OCI-LY1 (cell line): ENCODE results near the gene RPL22.

Experiments
- CTCF ChIP-seq: fragments of 200-600 bp; sonication (generic), shearing (Covaris generic); IDR thresholded peaks from 2 replicates; pipeline ENCODE4 v1.5.1; 2017; ENCODE audit warnings: mild to moderate bottlenecking, antibody characterized with exemption, low read length, moderate library complexity, mixed read lengths
- EZH2 ChIP-seq: fragments of 200-600 bp; sonication (generic), shearing (Covaris generic); IDR thresholded peaks from 2 replicates; pipeline ENCODE4 v1.8.0; 2017; ENCODE audit warnings: borderline replicate concordance, mixed run types, mild to moderate bottlenecking, antibody characterized with exemption, low read length, moderate library complexity, mixed read lengths

GRCh38 chr1:6218375-6219164 lies 19.2 kb upstream of the RPL22 start:
- TF ChIP-seq CTCF (no peak), EZH2 (no peak)
